Fibroblast of skin of back (primary cell): ENCODE data around the gene GLI2.

Experiments
- DNase-seq: peaks from one replicate; pipeline ENCODE4 v3.0.0-alpha.2; 2013

GLI2 gene

GRCh38 chr2:120759543-120760331, 24.1 kb downstream of the GLI2 start:
- DNase-seq, result no peak

- no peak for DNase-seq
These were observed 24.9 kb downstream of the GLI2 start for GRCh38 chr2:120760446-120761135.

DNA sequence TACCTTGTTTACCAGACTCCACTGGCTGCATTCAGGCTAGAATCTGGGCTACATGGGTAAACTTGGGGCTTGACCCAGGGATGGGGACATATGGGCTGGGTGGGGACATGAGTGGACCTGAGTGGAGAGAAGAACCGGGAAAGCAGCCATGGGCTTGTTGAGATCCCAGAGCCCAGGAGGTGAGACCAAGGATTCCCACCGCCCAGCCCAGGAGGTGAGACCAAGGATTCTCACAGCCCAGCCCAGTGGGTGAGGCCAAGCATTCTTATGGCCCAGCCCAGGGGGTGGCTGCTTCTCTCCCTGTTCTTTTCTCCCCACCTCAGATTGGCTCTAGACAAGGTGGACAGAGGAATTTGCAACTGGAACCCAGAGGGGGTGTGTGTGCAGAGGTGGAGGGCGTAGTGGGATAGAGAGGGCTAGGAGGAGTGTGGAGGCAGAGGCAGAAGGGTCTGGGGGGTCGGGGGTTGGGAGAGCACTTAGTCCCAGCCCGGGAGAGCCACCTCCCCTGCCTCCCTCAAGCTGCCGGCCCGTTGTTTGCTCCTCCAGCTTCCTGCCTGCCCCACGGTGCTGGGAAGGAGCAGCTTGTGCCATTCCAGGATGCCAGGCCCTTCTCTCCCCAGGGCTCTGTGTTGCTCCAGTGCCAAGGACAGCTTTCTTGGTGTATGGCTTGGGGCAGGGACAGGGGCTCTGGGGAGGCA, 25.6 kb downstream of the GLI2 start:
- DNase-seq, result no peak

- DNase-seq, result no peak
These were observed 26.2 kb downstream of the GLI2 start for GRCh38 chr2:120761911-120762310.

- DNase-seq, result no peak
These were observed 26.8 kb downstream of the GLI2 start for GRCh38 chr2:120762341-120763061.

- DNase-seq, result no peak
These were observed 27.8 kb downstream of the GLI2 start for GRCh38 chr2:120763508-120763907.

GRCh38 chr2:120763931-120764330, 28.3 kb downstream of the GLI2 start:
- DNase-seq, result no peak

DNA sequence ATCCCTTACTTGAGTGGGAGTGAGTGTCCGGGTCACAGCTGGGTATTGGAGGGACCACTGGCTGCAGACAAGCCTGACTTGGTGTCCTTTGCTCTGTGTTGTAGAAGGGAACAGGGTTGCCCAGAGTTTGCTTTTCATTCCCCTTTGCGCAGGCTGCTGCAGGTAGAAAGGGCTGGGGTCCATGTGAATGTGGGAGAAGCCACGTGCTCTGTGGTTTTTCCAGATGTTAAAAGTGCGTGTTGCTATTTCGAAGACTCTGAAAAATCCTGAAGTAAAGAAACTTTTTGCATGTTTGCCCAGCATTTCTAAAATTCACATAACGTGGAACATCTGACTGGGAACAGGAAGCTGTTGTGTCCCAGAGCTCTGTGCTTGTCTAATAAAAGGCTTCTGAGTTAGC, 28.8 kb downstream of the GLI2 start:
- DNase-seq, result no peak

DNA sequence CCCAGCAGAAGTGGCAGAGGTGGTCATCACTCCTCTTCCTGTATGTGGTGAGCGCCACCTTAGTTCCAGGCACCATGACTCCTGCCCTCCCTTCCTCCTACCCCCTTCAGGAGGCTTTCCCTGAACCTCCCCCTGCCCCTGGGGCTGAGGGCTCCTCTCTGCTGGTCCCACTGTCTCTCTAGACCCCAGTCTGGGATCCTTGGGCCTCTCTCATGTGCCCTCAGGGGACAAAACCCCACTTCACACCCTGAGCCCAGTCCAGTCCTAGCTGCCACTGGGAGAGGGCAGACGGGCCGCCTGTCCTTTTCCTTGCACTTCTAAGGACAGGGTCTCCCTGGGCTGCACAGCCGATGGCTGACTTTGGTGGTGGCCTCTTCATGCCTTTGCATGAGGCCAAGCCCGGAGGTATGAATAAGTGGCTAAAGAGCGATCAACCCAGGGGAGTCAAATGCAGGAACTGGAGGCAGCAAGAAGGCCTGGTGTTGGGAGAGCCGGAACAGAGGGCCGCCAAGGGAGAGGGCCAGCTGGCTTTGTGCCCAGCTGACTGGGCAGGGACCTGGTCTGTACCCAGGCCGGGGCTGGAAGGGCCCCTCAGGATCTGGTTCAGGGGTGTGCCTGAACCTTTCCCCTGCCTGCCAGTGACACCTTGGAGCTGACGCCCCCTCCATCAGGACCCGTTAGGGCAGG, 29.5 kb downstream of the GLI2 start:
- no peak for DNase-seq

DNA sequence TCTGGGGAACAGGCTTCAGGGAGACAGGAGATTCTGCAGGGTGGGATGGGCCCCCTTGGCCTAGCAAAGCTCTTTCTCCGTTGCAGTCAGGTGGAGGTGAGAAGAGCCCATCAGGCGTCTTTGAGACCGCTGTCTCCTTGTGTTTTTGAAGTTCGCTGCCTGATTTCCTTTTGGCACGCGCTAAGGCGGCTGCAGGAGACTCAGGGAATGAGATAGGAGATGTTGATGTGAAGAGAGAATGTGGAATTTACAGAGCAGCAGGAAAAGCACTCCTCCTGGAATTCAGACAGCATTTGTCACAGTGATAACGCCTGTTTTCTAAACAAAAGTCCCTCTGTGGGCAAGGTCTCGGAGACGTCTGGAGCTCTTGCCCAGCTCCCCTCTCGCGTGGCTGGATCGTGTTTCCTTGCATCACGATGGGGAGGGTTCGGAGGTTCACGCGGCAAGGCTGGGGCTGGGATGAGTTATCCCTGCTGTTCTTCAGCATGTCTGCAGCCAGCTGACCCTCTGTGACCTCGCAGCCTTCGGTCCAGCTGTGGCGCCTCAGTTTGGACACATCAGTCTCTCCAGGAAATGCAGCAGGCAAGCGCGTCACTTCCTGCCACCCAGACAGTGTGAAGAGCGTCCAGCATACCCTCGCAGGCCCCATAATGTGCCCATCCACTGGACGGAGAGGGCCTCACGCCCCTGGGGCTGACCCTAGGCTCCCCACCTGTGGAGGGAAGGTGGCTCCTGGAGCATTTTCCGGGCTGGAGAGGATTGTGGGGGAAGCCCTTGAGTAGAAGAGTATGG, 30.2 kb downstream of the GLI2 start:
- peak; percentile 87 for DNase-seq

DNA sequence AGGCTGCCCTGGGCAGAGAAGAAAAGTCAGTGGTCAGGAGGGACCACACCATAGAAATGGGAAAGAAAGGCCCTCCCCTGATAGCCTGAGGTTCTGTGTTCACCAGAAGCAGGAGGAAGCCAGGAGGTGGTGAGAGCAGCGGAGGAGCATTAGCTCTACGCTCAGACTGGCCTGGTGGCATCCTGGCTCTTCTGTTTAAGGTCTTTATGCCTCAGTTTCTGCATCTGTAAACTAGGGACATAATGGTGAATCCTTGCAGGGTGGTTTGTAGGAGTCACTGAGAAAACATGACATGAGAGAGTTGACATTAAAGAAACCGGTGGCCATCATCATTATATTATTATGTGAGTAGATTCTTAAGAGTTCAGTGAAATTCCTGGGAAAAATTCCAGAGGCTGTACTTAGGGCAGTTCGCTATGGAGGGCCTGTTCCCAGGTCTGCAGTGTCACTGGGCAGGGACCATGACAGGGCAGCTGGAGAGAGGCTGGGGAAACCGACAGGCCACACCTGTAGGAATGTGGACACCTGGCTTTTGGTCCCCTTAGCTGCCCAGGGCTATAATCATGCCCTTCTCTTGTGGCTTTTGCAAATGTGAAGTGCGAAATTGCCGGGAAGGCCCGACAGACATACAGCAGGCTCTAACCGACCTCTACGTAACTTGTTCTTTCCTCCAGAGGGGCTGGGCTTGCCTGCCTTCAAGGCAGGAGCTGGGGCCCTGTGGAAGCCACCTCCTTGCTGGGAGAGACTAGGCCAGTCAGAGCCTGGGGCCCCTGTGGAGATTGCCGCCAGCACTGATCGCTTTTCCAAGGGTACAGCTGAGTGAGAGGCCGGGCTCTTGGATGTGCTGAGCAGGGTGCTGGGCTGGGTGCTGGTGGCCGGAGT, 31.0 kb downstream of the GLI2 start:
- DNase-seq, result peak; percentile 86

- DNase-seq, result no peak
These were observed 31.9 kb downstream of the GLI2 start for GRCh38 chr2:120767486-120768005.

GRCh38 chr2:120768112-120769048, 32.7 kb downstream of the GLI2 start:
- DNase-seq, result no peak

DNA sequence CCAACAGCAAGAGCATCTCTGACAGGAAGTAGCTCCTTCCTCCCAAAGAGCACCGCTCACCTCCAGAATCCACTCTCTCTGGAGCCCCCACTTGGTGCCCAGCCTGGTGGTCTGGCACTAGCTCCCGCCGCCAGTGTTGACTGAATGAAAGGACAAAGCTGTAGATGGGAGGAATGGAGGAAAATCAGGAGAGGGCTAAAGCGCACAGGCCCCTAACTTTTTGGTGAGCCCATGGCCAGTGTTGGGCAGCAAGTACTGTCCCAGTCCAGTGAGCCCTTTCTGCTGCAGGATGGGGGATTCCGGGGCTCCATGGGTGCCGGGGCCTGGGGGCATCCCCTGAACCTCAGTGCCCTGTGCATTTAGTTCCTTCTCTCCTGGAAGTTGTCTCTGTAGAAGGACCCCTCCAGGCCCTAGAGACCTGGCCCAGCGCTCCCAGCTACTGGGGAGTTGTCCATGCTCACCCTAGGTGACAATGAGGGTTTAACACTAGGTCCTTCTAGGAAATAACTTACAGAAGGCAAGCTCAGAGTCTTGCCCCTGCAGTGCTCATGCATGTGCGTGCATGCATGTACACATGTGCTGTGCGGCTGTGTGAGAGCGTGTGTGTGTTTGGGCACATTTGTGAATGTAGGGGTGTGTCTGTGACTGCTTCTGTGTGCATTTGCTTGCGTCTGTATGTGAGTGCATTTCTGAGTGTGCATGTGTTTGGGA, 33.6 kb downstream of the GLI2 start:
- no peak for DNase-seq

DNA sequence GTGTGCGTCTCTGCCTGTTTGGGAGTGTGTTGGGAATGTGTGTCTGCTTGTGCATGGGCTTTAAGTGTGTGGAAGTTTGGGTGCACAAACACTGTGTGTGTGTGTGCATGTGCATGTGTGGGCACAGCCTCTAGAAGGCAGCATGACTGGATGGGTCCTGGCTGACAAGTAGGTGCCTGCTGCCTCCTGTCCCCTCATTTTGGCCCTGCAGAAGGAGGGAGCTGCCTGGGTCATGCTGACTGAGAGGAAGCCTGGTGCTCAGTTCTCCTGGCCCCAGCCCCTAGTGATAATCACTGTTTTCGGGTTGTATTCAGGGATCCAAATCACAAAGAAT, 34.1 kb downstream of the GLI2 start:
- no peak for DNase-seq

DNA sequence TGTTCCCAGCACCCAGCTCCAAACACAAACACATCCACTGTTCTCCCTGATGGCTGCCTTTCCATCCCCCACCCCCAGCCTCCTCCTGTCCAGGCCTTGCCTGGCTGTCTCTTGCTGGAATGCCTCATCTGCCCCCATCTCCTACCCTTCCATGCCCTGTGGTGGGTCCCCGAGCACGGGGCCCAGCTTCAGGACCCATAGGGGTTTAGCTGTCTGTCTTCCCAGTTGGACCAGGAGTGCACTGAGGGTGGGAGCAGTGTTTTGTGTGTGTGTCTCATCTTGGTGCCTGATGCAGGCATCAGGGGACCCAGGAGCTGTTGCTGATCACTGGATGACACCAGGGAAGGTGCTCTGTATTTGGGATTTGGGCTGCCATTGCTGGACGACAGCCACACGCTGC, 34.5 kb downstream of the GLI2 start:
- no peak for DNase-seq

GRCh38 chr2:120770641-120771040, 35.0 kb downstream of the GLI2 start:
- DNase-seq, result no peak

DNA sequence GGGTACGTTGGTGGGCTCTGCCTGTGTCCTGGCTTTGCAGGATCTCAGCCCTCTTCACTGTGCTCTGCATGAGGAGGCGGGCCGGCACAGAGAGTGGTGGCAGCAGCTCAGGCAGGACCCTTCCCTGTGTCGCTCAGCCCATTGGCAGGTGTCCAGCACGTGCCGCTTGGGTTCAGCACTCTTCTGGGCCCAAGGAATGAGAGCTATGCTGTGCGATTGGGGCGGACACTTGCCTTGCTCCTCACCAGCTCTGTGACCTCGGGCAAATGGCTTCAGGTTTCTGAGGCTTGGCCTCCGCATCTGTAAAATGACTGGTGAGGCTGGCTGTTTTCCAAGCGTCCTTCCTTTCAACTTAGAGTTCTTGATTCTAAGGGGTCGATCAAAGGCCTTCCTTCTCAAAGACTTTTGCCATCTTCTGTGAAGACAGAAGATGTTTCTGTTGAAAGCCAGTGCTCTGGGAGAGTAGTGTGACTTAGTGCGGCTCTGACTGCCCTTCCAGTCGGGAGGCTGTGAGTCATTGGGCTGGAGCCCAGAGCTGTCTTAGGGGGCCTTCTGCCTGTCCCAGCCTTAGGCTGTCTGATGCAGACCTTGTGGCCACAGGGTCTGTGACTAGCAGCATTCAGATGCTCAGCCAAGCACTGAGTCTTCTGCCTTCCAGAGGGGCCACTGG, 35.6 kb downstream of the GLI2 start:
- peak; percentile 98 for DNase-seq
